A673 (cell line): Measurements from ENCODE around the gene ARHGAP45. TPM values are rescaled to one million over a fixed set of nuclear protein-coding genes. Genes with fewer than 3 reads are reported as not detected.

ENCODE experiments used
- BruUV-seq: library from RNA; stranded (reverse); fragments of 400-500 nt; replicated peaks from 2 replicates; lab custom pipeline; 2021; lab: Mats Ljungman, UMichigan
- CTCF ChIA-PET: fragments of 300-600 bp; sonication (Branson Sonifier 250); formaldehyde crosslinking; loops from one replicate; lab custom pipeline; 2022; ENCODE audit warnings: antibody characterized with exemption; lab: Charles Lee
- POLR2A ChIA-PET: fragments of 300-600 bp; sonication (Branson Sonifier 250); formaldehyde crosslinking; loops from one replicate; lab custom pipeline; 2022; ENCODE audit warnings: antibody characterized with exemption; ENCODE audit not compliant: low non-redundant PET; lab: Charles Lee
- DNase-seq: peaks from one replicate; pipeline ENCODE4 v3.0.0-alpha.2; 2015; ENCODE audit warnings: low spot score
- H3K27ac ChIP-seq: fragments of 200-600 bp; sonication (generic); 2 replicates; pipeline ENCODE4 v1.5.1; 2016; ENCODE audit warnings: mixed run types, low read depth, mild to moderate bottlenecking, mixed read lengths, antibody characterized with exemption, low read length; ENCODE audit not compliant: poor library complexity, severe bottlenecking
- H3K27me3 ChIP-seq: fragments of 200-600 bp; sonication (generic); replicated peaks from 2 replicates; pipeline ENCODE4 v1.6.1; 2017; ENCODE audit warnings: mixed run types, low read depth, mild to moderate bottlenecking, mixed read lengths, antibody characterized with exemption, low read length; ENCODE audit not compliant: insufficient read depth, poor library complexity
- H3K36me3 ChIP-seq: fragments of 200-600 bp; sonication (generic); 2 replicates; pipeline ENCODE4 v1.6.1; 2016; ENCODE audit warnings: mixed run types, mild to moderate bottlenecking, mixed read lengths, antibody characterized with exemption, low read length; ENCODE audit not compliant: insufficient read depth, poor library complexity, severe bottlenecking
- H3K4me1 ChIP-seq: fragments of 200-600 bp; sonication (generic); 2 replicates; pipeline ENCODE4 v1.6.1; 2017; ENCODE audit warnings: mixed run types, mild to moderate bottlenecking, mixed read lengths, antibody characterized with exemption, low read length; ENCODE audit not compliant: insufficient read depth, poor library complexity, severe bottlenecking
- H3K4me3 ChIP-seq: fragments of 200-600 bp; sonication (generic); 2 replicates; pipeline ENCODE4 v1.5.1; 2016; ENCODE audit warnings: low read depth, mixed run types, mild to moderate bottlenecking, mixed read lengths, low read length; ENCODE audit not compliant: poor library complexity, severe bottlenecking
- H3K9me3 ChIP-seq: fragments of 200-600 bp; sonication (generic); 2 replicates; pipeline ENCODE4 v1.6.1; 2016; ENCODE audit warnings: mixed run types, low read depth, mild to moderate bottlenecking, mixed read lengths, antibody characterized with exemption, low read length; ENCODE audit not compliant: poor library complexity, severe bottlenecking
- CTCF ChIP-seq: fragments of 300-800, 200-600 bp; sonication (generic); conservative IDR thresholded peaks from 2 replicates; pipeline ENCODE4 v1.5.1; 2017; ENCODE audit warnings: low read depth, mild to moderate bottlenecking, antibody characterized with exemption, low read length, moderate library complexity, mixed read lengths
- EZH2 ChIP-seq: fragments of 200-600 bp; sonication (generic); IDR thresholded peaks from 2 replicates; pipeline ENCODE4 v1.6.1; 2017; ENCODE audit warnings: borderline replicate concordance, low read depth, mild to moderate bottlenecking, mixed read lengths, antibody characterized with exemption, low read length; ENCODE audit not compliant: poor library complexity, severe bottlenecking
- intact Hi-C: fragments of 100-400 bp; cut with micrococcal nuclease; formaldehyde crosslinking; loops from one replicate; pipeline ENCODE4 v1.10.0; 2022; ENCODE audit not compliant: unreplicated experiment
- total RNA-seq: library from RNA; stranded (reverse); gene quantifications from 2 replicates; pipeline ENCODE4 v1.2.3, GENCODE V29; 2021

ARHGAP45 gene
- total RNA-seq, 1 experiment from 2014 or later: 3.2 TPM

GRCh38 chr19:1070931-1071791 lies 4.2 kb downstream of the ARHGAP45 start:
- ChIA-PET CTCF (interaction anchor here (1.0 kb wide), 1 partner anchor 31 kb away, joined by 5 read pairs; the partner anchor contains the start of gene ABCA7), POLR2A (no interaction called here)
- H3K4me1 ChIP-seq: peaks cover 27% of the 10 kb centered on the region
- TF ChIP-seq EZH2 (no peak), CTCF (no peak)
- no peak for DNase-seq
- no peaks in the 10 kb centered on the region for H3K9me3 ChIP-seq
- BruUV-seq: no TSS peak
- H3K36me3 ChIP-seq: no peaks in the 10 kb centered on the region
- intact Hi-C loops: no loop called here
- H3K27ac ChIP-seq: no peak overlapping the region
- H3K27me3 ChIP-seq: peaks cover 7% of the 10 kb centered on the region
- peak overlapping the region; percentile 32 for H3K4me3 ChIP-seq

GRCh38 chr19:1072371-1073015 lies 5.5 kb downstream of the ARHGAP45 start:
- H3K27me3 ChIP-seq: peaks cover 7% of the 10 kb centered on the region
- intact Hi-C loops: no loop called here
- no peak overlapping the region for H3K27ac ChIP-seq
- H3K4me1 ChIP-seq: peaks cover 22% of the 10 kb centered on the region
- H3K9me3 ChIP-seq: no peaks in the 10 kb centered on the region
- H3K4me3 ChIP-seq: no peak overlapping the region
- ChIA-PET POLR2A (interaction anchor here (0.6 kb wide), 2 partner anchors 17 to 200 kb away, joined by 3 to 16 read pairs; no protein-coding TSS in a partner anchor), CTCF (no interaction called here)
- H3K36me3 ChIP-seq: no peaks in the 10 kb centered on the region
- BruUV-seq: no TSS peak
- TF ChIP-seq EZH2 (no peak), CTCF (no peak)
- DNase-seq: no peak

- ChIA-PET CTCF (no interaction called here), POLR2A (interaction anchor here (0.6 kb wide), 1 partner anchor 18 kb away, joined by 16 read pairs; no protein-coding TSS in a partner anchor)
- Histone ChIP-seq H3K4me3 (no peak overlapping the region), H3K9me3 (no peaks in the 10 kb centered on the region), H3K27me3 (peaks cover 7% of the 10 kb centered on the region), H3K27ac (no peak overlapping the region), H3K4me1 (peaks cover 15% of the 10 kb centered on the region), H3K36me3 (no peaks in the 10 kb centered on the region)
- intact Hi-C loops: no loop called here
- no TSS peak for BruUV-seq
- DNase-seq: no peak
- no peak for TF ChIP-seq EZH2
- no peak for TF ChIP-seq CTCF
Observed at GRCh38 chr19:1073063-1073955, 6.3 kb downstream of the ARHGAP45 start.
